ENCODE results near the gene TPO. TPM values are rescaled to one million over a fixed set of nuclear protein-coding genes. Genes with fewer than 3 reads are reported as not detected.

Gene TPO
- total RNA-seq, 1 experiment from 2014 or later = not detected

- H3K27me3 ChIP-seq = peaks cover 16% of the 10 kb centered on the region
- no peak for DNase-seq
- no peak overlapping the region for H3K4me3 ChIP-seq
- no peak overlapping the region for H3K27ac ChIP-seq
- no peaks in the 10 kb centered on the region for H3K4me1 ChIP-seq
- no peaks in the 10 kb centered on the region for H3K36me3 ChIP-seq
- H3K9me3 ChIP-seq (replicated peaks) = peaks cover 3% of the 10 kb centered on the region; the same call in 1 of the 2 replicates
Measured at GRCh38 chr2:1450915-1451314, 37.7 kb downstream of the TPO start.

GRCh38 chr2:1451422-1451821 is 38.2 kb downstream of the TPO start:
- no peak for DNase-seq
- Histone ChIP-seq H3K9me3 (replicated peaks) (peaks cover 3% of the 10 kb centered on the region; the same call in 1 of the 2 replicates), H3K27me3 (peaks cover 16% of the 10 kb centered on the region), H3K4me1 (no peaks in the 10 kb centered on the region), H3K36me3 (no peaks in the 10 kb centered on the region), H3K27ac (no peak overlapping the region), H3K4me3 (no peak overlapping the region)

GRCh38 chr2:1453561-1453960 is 40.3 kb downstream of the TPO start:
- Histone ChIP-seq H3K4me1 (no peaks in the 10 kb centered on the region), H3K4me3 (no peak overlapping the region), H3K27me3 (peaks cover 12% of the 10 kb centered on the region), H3K9me3 (replicated peaks) (peaks cover 3% of the 10 kb centered on the region; the same call in 1 of the 2 replicates), H3K36me3 (no peaks in the 10 kb centered on the region), H3K27ac (no peak overlapping the region)
- no peak for DNase-seq

- no peak for DNase-seq
- H3K4me1 ChIP-seq = no peaks in the 10 kb centered on the region
- H3K36me3 ChIP-seq = no peaks in the 10 kb centered on the region
- peaks cover 5% of the 10 kb centered on the region; the same call in 1 of the 2 replicates for H3K27me3 ChIP-seq
- H3K27ac ChIP-seq = no peak overlapping the region
- H3K4me3 ChIP-seq = no peak overlapping the region
- H3K9me3 ChIP-seq (replicated peaks) = peaks cover 3% of the 10 kb centered on the region; the same call in 1 of the 2 replicates
Measured at GRCh38 chr2:1454346-1454745, 41.1 kb downstream of the TPO start.

GRCh38 chr2:1455466-1455865 is 42.2 kb downstream of the TPO start:
- Histone ChIP-seq H3K27ac (no peak overlapping the region), H3K27me3 (peaks cover 2% of the 10 kb centered on the region; the same call in 1 of the 2 replicates), H3K4me3 (no peak overlapping the region), H3K36me3 (no peaks in the 10 kb centered on the region), H3K4me1 (no peaks in the 10 kb centered on the region), H3K9me3 (replicated peaks) (peaks cover 3% of the 10 kb centered on the region; the same call in 1 of the 2 replicates)
- DNase-seq = no peak

- no peaks in the 10 kb centered on the region for H3K36me3 ChIP-seq
- H3K4me1 ChIP-seq = no peaks in the 10 kb centered on the region
- H3K4me3 ChIP-seq = no peak overlapping the region
- DNase-seq = no peak
- H3K27me3 ChIP-seq = peaks cover 4% of the 10 kb centered on the region
- no peaks in the 10 kb centered on the region for H3K9me3 ChIP-seq (replicated peaks)
- no peak overlapping the region for H3K27ac ChIP-seq
Measured at GRCh38 chr2:1458432-1458831, 45.2 kb downstream of the TPO start.

- H3K4me3 ChIP-seq = no peak overlapping the region
- H3K36me3 ChIP-seq = no peaks in the 10 kb centered on the region
- H3K27ac ChIP-seq = no peak overlapping the region
- peaks cover 4% of the 10 kb centered on the region; the same call in 1 of the 2 replicates for H3K27me3 ChIP-seq
- DNase-seq = no peak
- no peaks in the 10 kb centered on the region for H3K9me3 ChIP-seq (replicated peaks)
- no peaks in the 10 kb centered on the region for H3K4me1 ChIP-seq
Measured at GRCh38 chr2:1459727-1460126, 46.5 kb downstream of the TPO start.

GRCh38 chr2:1460851-1461418 is 47.7 kb downstream of the TPO start:
- no peak for DNase-seq
- peaks cover 4% of the 10 kb centered on the region; the same call in 1 of the 2 replicates for H3K27me3 ChIP-seq
- H3K36me3 ChIP-seq = no peaks in the 10 kb centered on the region
- H3K27ac ChIP-seq = no peak overlapping the region
- H3K4me1 ChIP-seq = no peaks in the 10 kb centered on the region
- no peak overlapping the region for H3K4me3 ChIP-seq
- no peaks in the 10 kb centered on the region for H3K9me3 ChIP-seq (replicated peaks)

- Histone ChIP-seq H3K27me3 (peaks cover 4% of the 10 kb centered on the region; the same call in 1 of the 2 replicates), H3K4me3 (no peak overlapping the region), H3K36me3 (no peaks in the 10 kb centered on the region), H3K4me1 (no peaks in the 10 kb centered on the region), H3K27ac (no peak overlapping the region), H3K9me3 (replicated peaks) (no peaks in the 10 kb centered on the region)
- DNase-seq = no peak
Measured at GRCh38 chr2:1461507-1462390, 48.5 kb downstream of the TPO start.

GRCh38 chr2:1462994-1463393 is 49.7 kb downstream of the TPO start:
- Histone ChIP-seq H3K27me3 (peaks cover 4% of the 10 kb centered on the region; the same call in 1 of the 2 replicates), H3K9me3 (replicated peaks) (no peaks in the 10 kb centered on the region), H3K27ac (no peak overlapping the region), H3K36me3 (no peaks in the 10 kb centered on the region), H3K4me3 (no peak overlapping the region), H3K4me1 (no peaks in the 10 kb centered on the region)
- no peak for DNase-seq

- Histone ChIP-seq H3K4me3 (no peak overlapping the region), H3K9me3 (replicated peaks) (no peaks in the 10 kb centered on the region), H3K27ac (no peak overlapping the region), H3K4me1 (no peaks in the 10 kb centered on the region), H3K36me3 (no peaks in the 10 kb centered on the region), H3K27me3 (no peaks in the 10 kb centered on the region)
- DNase-seq = no peak
Measured at GRCh38 chr2:1472350-1472749, 59.1 kb downstream of the TPO start.

- H3K27me3 ChIP-seq = no peaks in the 10 kb centered on the region
- DNase-seq = no peak
- no peaks in the 10 kb centered on the region for H3K36me3 ChIP-seq
- no peak overlapping the region for H3K4me3 ChIP-seq
- no peaks in the 10 kb centered on the region for H3K4me1 ChIP-seq
- H3K9me3 ChIP-seq (replicated peaks) = no peaks in the 10 kb centered on the region
- no peak overlapping the region for H3K27ac ChIP-seq
Measured at GRCh38 chr2:1476617-1477195, 63.4 kb downstream of the TPO start.

- H3K9me3 ChIP-seq (replicated peaks) = no peaks in the 10 kb centered on the region
- no peak for DNase-seq
- H3K36me3 ChIP-seq = no peaks in the 10 kb centered on the region
- no peak overlapping the region for H3K27ac ChIP-seq
- H3K27me3 ChIP-seq = no peaks in the 10 kb centered on the region
- H3K4me3 ChIP-seq = no peak overlapping the region
- no peaks in the 10 kb centered on the region for H3K4me1 ChIP-seq
Measured at GRCh38 chr2:1477196-1478040, 64.2 kb downstream of the TPO start.
